H1 (cell line): ENCODE data around the gene TEX11. TPM values are rescaled to one million over a fixed set of nuclear protein-coding genes. Genes with fewer than 3 reads are reported as not detected.
A peak's percentile ranks its signal among the peaks of the same experiment; 100 is the strongest.

Source experiments
- CTCF ChIA-PET: fragments of 300-600 bp; sonication (Branson Sonifier 250); formaldehyde crosslinking; loops from one replicate; lab custom pipeline; 2021; ENCODE audit not compliant: partially characterized antibody; lab: Charles Lee
- POLR2A ChIA-PET: fragments of 300-600 bp; sonication (Branson Sonifier 250); formaldehyde crosslinking; loops from one replicate; lab custom pipeline; 2021; ENCODE audit warnings: inconsistent platforms; ENCODE audit not compliant: partially characterized antibody; lab: Charles Lee
- DNase-seq, 2 experiments: peaks; one replicate each; pipeline versions ENCODE4 v3.0.0 to v3.0.0-alpha.2; 2010 to 2022; ENCODE audit warnings: low spot score in 2 of 2, low read depth in 1 of 2, mixed read lengths in 1 of 2
- FAIRE-seq: peaks from 2 replicates; lab custom pipeline; 2011; peaks lifted over from hg19 to GRCh38; lab: Jason Lieb, UNC
- H2AFZ ChIP-seq: 2 replicates; pipeline ENCODE4 v1.8.1; 2012; ENCODE audit warnings: low read length, inconsistent platforms
- H2AK5ac ChIP-seq: 2 replicates; pipeline ENCODE4 v1.6.1; 2013; ENCODE audit warnings: low read depth, low read length
- H2BK120ac ChIP-seq: replicated peaks from 2 replicates; pipeline ENCODE3; 2013; ENCODE audit warnings: low read depth, low read length, inconsistent platforms
- H2BK12ac ChIP-seq: 2 replicates; pipeline ENCODE4 v1.6.1; 2013; ENCODE audit warnings: low read depth, low read length
- H2BK15ac ChIP-seq: 2 replicates; pipeline ENCODE4 v1.6.1; 2013; ENCODE audit warnings: low read length
- H2BK20ac ChIP-seq: 2 replicates; pipeline ENCODE4 v1.6.1; 2013; ENCODE audit warnings: low read length
- H2BK5ac ChIP-seq: 2 replicates; pipeline ENCODE4 v1.6.1; 2013; ENCODE audit warnings: low read depth, low read length
- H3K14ac ChIP-seq: 2 replicates; pipeline ENCODE4 v1.6.1; 2013; ENCODE audit warnings: inconsistent platforms; ENCODE audit not compliant: insufficient read length
- H3K18ac ChIP-seq: 2 replicates; pipeline ENCODE4 v1.6.1; 2013; ENCODE audit warnings: low read length; ENCODE audit errors: extremely low read depth
- H3K23ac ChIP-seq: 2 replicates; pipeline ENCODE4 v1.6.1; 2013; ENCODE audit warnings: inconsistent platforms; ENCODE audit not compliant: insufficient read length
- H3K23me2 ChIP-seq: 2 replicates; pipeline ENCODE4 v1.6.1; 2013; ENCODE audit warnings: low read depth, low read length
- H3K27ac ChIP-seq: 2 replicates; pipeline ENCODE4 v1.6.1; 2011; ENCODE audit warnings: low read depth, low read length, inconsistent platforms
- H3K27me3 ChIP-seq, 4 experiments: replicated peaks in 1 of 4; 1 replicate in 1 of 4; 2 replicates in 3 of 4; pipeline versions ENCODE4 v1.6.1 to v1.8.1; 2011 to 2013; ENCODE audit warnings: low read length in 3 of 4, mild to moderate bottlenecking in 3 of 4, inconsistent platforms in 2 of 4, mixed read lengths in 2 of 4, moderate library complexity in 1 of 4; ENCODE audit not compliant: control insufficient read depth in 3 of 4, insufficient read depth in 3 of 4; ENCODE audit errors: extremely low read depth in 1 of 4
- H3K36me3 ChIP-seq, 4 experiments: 2 replicates each; pipeline versions ENCODE4 v1.6.1 to v1.8.1; 2011 to 2013; ENCODE audit warnings: mild to moderate bottlenecking in 4 of 4, low read length in 3 of 4, moderate library complexity in 2 of 4, control low read depth in 1 of 4, inconsistent platforms in 1 of 4; ENCODE audit not compliant: insufficient read depth in 4 of 4, control insufficient read depth in 2 of 4
- H3K4ac ChIP-seq: replicated peaks from 2 replicates; pipeline ENCODE3; 2013; ENCODE audit warnings: low read length, low read depth, mixed read lengths, inconsistent platforms; ENCODE audit not compliant: insufficient read length
- H3K4me1 ChIP-seq, 4 experiments: replicated peaks in 1 of 4; 1 replicate in 1 of 4; 2 replicates in 3 of 4; pipeline versions ENCODE4 v1.6.1 to v1.8.1; 2011 to 2013; ENCODE audit warnings: low read length in 3 of 4, inconsistent platforms in 2 of 4, mixed read lengths in 1 of 4; ENCODE audit not compliant: insufficient read depth in 4 of 4, control insufficient read depth in 3 of 4
- H3K4me2 ChIP-seq, 2 experiments: 2 replicates each; pipeline versions ENCODE4 v1.6.1 to v1.8.1; 2011 to 2013; ENCODE audit warnings: low read depth in 2 of 2, low read length in 2 of 2, control low read depth in 1 of 2, inconsistent platforms in 1 of 2, mild to moderate bottlenecking in 1 of 2; ENCODE audit not compliant: insufficient read depth in 1 of 2
- H3K4me3 ChIP-seq, 4 experiments: fragments of 200-600, 300-600 bp in 1 of 4; sonication (generic), shearing (Covaris generic), sonication (Bioruptor Twin) in 1 of 4; 2 replicates each; pipeline versions ENCODE4 v1.5.1 to v1.8.1; 2011 to 2016; ENCODE audit warnings: low read length in 4 of 4, low read depth in 3 of 4, control low read depth in 2 of 4, inconsistent platforms in 2 of 4, mild to moderate bottlenecking in 2 of 4, mixed read lengths in 1 of 4, moderate library complexity in 1 of 4; ENCODE audit not compliant: insufficient read depth in 2 of 4; ENCODE audit errors: extremely low read depth in 1 of 4
- H3K56ac ChIP-seq: replicated peaks from 2 replicates; pipeline ENCODE3; 2013; ENCODE audit warnings: low read depth, mild to moderate bottlenecking, mixed read lengths, low read length, inconsistent platforms; ENCODE audit not compliant: insufficient read length
- H3K79me1 ChIP-seq: 2 replicates; pipeline ENCODE4 v1.6.1; 2013; ENCODE audit warnings: low read depth, low read length, control low read depth
- H3K79me2 ChIP-seq, 2 experiments: 2 replicates each; pipeline versions ENCODE4 v1.6.1 to v1.8.1; 2012 to 2013; ENCODE audit warnings: low read length in 2 of 2, mild to moderate bottlenecking in 2 of 2, inconsistent platforms in 1 of 2; ENCODE audit not compliant: insufficient read depth in 2 of 2, control insufficient read depth in 1 of 2
- H3K9ac ChIP-seq, 4 experiments: replicated peaks in 1 of 4; 1 replicate in 1 of 4; 2 replicates in 3 of 4; pipeline versions ENCODE4 v1.6.1 to v1.8.1; 2011 to 2013; ENCODE audit warnings: low read depth in 3 of 4, low read length in 3 of 4, control low read depth in 2 of 4, mild to moderate bottlenecking in 2 of 4, moderate library complexity in 2 of 4, inconsistent platforms in 1 of 4; ENCODE audit errors: extremely low read depth in 1 of 4
- H3K9me3 ChIP-seq, 2 experiments: 2 replicates each; pipeline versions ENCODE4 v1.6.1 to v1.8.1; 2012 to 2013; ENCODE audit warnings: mild to moderate bottlenecking in 2 of 2, moderate library complexity in 2 of 2, control low read depth in 1 of 2, inconsistent platforms in 1 of 2, low read depth in 1 of 2, low read length in 1 of 2, mixed read lengths in 1 of 2; ENCODE audit not compliant: insufficient read depth in 2 of 2
- H4K20me1 ChIP-seq, 2 experiments: replicated peaks in 1 of 2; 2 replicates each; pipeline versions ENCODE3 to v1.8.1; 2011 to 2013; ENCODE audit warnings: inconsistent platforms in 2 of 2, low read length in 2 of 2, mild to moderate bottlenecking in 1 of 2; ENCODE audit not compliant: insufficient read depth in 2 of 2, control insufficient read depth in 1 of 2
- H4K5ac ChIP-seq: 2 replicates; pipeline ENCODE4 v1.6.1; 2013; ENCODE audit warnings: low read length, low read depth, mixed read lengths, inconsistent platforms; ENCODE audit not compliant: insufficient read length
- H4K8ac ChIP-seq: 2 replicates; pipeline ENCODE4 v1.8.0; 2013; ENCODE audit warnings: mild to moderate bottlenecking, moderate library complexity, low read length, inconsistent platforms; ENCODE audit not compliant: insufficient read depth; ENCODE audit errors: extremely low read depth
- H4K91ac ChIP-seq: replicated peaks from 2 replicates; pipeline ENCODE3; 2013; ENCODE audit warnings: low read length, mixed read lengths, inconsistent platforms; ENCODE audit not compliant: insufficient read length
- KDM5A ChIP-seq: fragments of 200-600 bp; IDR thresholded peaks from 2 replicates; pipeline ENCODE4 v1.7.1; 2012; ENCODE audit warnings: mild to moderate bottlenecking, low read length, inconsistent platforms, mixed read lengths
- POLR2AphosphoS5 ChIP-seq: IDR thresholded peaks from 2 replicates; pipeline ENCODE4 v1.6.1; 2011; ENCODE audit warnings: low read depth, low read length
- TAF7 ChIP-seq: optimal IDR thresholded peaks from 2 replicates; pipeline ENCODE3; 2011; ENCODE audit warnings: low read depth, mild to moderate bottlenecking, inconsistent platforms, low read length, moderate library complexity, borderline replicate concordance
- WGBS, 2 experiments: shearing (Covaris generic) in 1 of 2; methylation state at CpG; one replicate each; pipeline versions ENCODE4 v1.1.6 to v1.1.7; 2013 to 2015; ENCODE audit warnings: low lambda C conversion rate in 2 of 2, mixed read lengths in 2 of 2, inconsistent platforms in 1 of 2, low coverage in 1 of 2, missing lambda C conversion rate in 1 of 2; ENCODE audit not compliant: insufficient replicate concordance in 2 of 2, insufficient coverage in 1 of 2, insufficient read length in 1 of 2; ENCODE audit errors: extremely low coverage in 1 of 2, missing lambda C conversion rate in 1 of 2; 5-methylcytosine and 5-hydroxymethylcytosine counted together
- polyA plus RNA-seq, 7 experiments: library from polyadenylated mRNA; depleted of rRNA in 3 of 7; stranded (reverse) in 5 of 7; unstranded in 2 of 7; fragments of >200 nt in 5 of 7; fragments of 200-250 nt in 2 of 7; gene quantifications; 1 replicate in 5 of 7; 2 replicates in 1 of 7; 4 replicates in 1 of 7; pipeline versions ENCODE4 v1.2.1 to v1.2.3, GENCODE V29; 2011 to 2013; ENCODE audit warnings: missing spikeins in 2 of 7, mixed read lengths in 2 of 7
- total RNA-seq: library from RNA; stranded (reverse); fragmentation: NEBNext Ultra II Directional; extraction: Animal tissue kit (Norgen Biotek cat#: 25700); gene quantifications from 2 replicates; pipeline ENCODE4 v1.2.1, GENCODE V29; 2021

Gene TEX11
- total and polyA plus RNA-seq, 2 of the 8 experiments (the other 6 are each of a cell fraction or from before 2014, with no cell fraction given) = 0.11 to 0.74 TPM

- Histone ChIP-seq H2BK20ac (no peak overlapping the region), H3K36me3 (peaks cover 4 to 49% (median 16%) of the 10 kb centered on the region in 4 experiments; a peak in 6 of 8 replicates), H3K23ac (no peak overlapping the region), H4K5ac (no peak overlapping the region), H3K79me1 (no peaks in the 10 kb centered on the region), H2BK120ac (no peak overlapping the region), H2BK15ac (no peak overlapping the region), H2BK12ac (no peak overlapping the region), H3K4ac (no peak overlapping the region), H3K4me2 (no peak overlapping the region), H2AFZ (no peak overlapping the region), H4K20me1 (peaks cover 0 to 5% of the 10 kb centered on the region in 2 experiments), H3K56ac (no peak overlapping the region), H3K27ac (no peak overlapping the region), H3K4me3 (no peak overlapping the region), H3K79me2 (no peaks in the 10 kb centered on the region), H3K18ac (no peak overlapping the region), H4K8ac (no peak overlapping the region), H3K27me3 (no peaks in the 10 kb centered on the region), H3K14ac (no peak overlapping the region), H2AK5ac (no peak overlapping the region), H3K4me1 (peaks cover 0 to 4% (median 1%) of the 10 kb centered on the region in 4 experiments; a peak in 3 of 7 replicates), H3K9ac (no peak overlapping the region), H2BK5ac (no peak overlapping the region), H3K9me3 (no peaks in the 10 kb centered on the region), H4K91ac (no peak overlapping the region), H3K23me2 (no peaks in the 10 kb centered on the region)
- TF ChIP-seq TAF7 = no peak
- TF ChIP-seq POLR2AphosphoS5 = peak; percentile 14; the same call in 1 of the 2 replicates
- TF ChIP-seq KDM5A = no peak
- CTCF ChIA-PET = interaction anchor here (0.7 to 1.2 kb wide), 5 partner anchors 10 to 160 kb away, joined by 3 to 5 read pairs (median 3); no protein-coding TSS in a partner anchor
- FAIRE-seq (no peak), DNase-seq (no peak)
- 76% methylated on average over 6 of the region's 6 CpGs; no CpG with 5 or more reads in 1 of the 2 experiments for WGBS, 2 experiments
- POLR2A ChIA-PET = interaction anchor here (0.6 to 1.8 kb wide), 6 partner anchors 24 to 87 kb away, joined by 3 to 7 read pairs (median 4); partner anchors contain the start of gene GDPD2
Observed at GRCh38 chrX:70504772-70505450, 403.6 kb downstream of the TEX11 start.
